GM19328 (cell line): ENCODE results near the gene MAGI1.

ENCODE experiments used
- ATAC-seq: cut with Tn5 transposase; IDR thresholded peaks from one replicate; pipeline ENCODE4 v1.9.1; 2021; ENCODE audit warnings: mild to moderate bottlenecking, moderate library complexity; ENCODE audit not compliant: unreplicated experiment

The MAGI1 gene

GRCh38 chr3:65502526-65502925 lies 536.2 kb downstream of the MAGI1 start:
- ATAC-seq: no peak

DNA sequence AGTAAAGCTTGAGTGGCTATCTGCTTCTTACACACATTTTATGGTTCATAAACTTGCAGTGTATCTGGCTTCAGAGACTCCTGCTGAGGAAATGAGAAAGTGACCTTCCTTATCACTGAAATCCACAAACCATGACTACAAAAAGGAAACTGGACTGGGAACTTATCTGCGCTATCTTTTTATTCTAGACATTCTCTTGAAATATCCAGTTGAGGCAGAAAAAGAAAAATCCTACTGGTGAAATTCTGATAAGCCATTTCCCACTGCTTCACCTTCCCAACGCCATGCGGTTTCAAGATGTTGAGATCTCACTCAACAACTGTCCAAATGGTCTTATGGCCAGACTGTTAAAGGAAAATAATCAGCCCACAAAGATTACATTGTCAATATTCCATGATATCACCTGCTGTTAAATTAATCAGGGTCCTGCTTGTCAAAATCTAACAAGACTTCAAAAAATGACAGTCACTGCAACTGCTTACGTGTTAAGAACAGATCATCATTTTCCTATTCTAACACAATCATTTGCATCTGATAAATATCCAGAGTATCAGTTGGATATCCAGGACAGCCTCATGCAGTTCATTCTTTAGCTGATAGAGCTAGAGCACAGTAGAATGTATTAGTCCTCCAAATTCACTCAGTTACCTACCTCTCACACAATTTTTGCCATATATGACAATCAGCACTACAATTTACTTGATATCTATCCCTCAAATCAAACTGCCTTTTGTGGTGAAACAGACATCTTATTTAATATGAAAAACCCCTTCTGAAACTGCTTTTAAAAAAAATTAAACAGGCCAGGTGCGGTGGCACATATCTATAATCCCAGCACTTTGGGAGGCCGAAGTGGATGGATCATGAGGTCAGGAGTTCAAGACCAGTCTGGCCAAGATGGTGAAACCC lies 538.1 kb downstream of the MAGI1 start:
- no peak for ATAC-seq

- no peak for ATAC-seq
These were observed 540.9 kb downstream of the MAGI1 start for GRCh38 chr3:65497846-65498245.

DNA sequence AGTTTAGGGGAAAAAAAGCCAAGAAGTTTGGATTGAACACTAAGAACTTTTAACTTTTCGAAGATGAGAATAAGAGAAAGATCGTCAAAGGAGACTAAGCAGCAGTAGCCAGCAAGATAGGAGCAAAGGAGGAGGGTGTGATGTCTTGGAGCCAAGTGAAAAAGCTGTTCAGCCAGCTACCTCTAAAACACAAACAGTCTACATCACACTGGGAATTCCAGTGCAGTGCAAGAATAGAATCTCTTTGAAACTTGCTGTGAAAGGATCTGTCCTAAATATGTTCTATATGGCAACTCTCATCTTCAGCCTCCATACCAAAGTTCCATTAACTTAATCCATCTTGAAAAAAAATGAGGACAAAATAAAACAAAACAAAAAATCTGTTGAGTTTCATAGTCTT lies 541.5 kb downstream of the MAGI1 start:
- no peak for ATAC-seq

GRCh38 chr3:65493938-65494337 lies 544.8 kb downstream of the MAGI1 start:
- no peak for ATAC-seq

GRCh38 chr3:65493371-65493882 lies 545.3 kb downstream of the MAGI1 start:
- no peak for ATAC-seq

DNA sequence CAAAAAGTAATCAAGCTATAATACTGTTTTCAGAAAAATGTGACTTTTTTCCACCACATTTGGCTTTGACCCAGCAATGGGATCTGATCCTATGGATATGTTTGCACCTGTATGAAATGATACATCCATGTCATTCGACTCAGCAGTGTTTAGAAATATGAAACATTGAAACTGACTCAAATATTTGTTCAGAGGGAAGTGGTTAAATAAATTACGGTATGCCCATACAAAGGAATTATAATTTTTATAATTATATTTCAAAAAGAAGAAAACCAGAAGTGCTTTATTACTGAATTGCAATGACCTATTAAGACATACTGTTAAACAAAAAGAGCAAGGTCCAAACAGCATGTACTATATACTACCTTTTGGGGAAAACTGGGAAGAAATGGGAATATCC lies 546.5 kb downstream of the MAGI1 start:
- ATAC-seq: no peak

DNA sequence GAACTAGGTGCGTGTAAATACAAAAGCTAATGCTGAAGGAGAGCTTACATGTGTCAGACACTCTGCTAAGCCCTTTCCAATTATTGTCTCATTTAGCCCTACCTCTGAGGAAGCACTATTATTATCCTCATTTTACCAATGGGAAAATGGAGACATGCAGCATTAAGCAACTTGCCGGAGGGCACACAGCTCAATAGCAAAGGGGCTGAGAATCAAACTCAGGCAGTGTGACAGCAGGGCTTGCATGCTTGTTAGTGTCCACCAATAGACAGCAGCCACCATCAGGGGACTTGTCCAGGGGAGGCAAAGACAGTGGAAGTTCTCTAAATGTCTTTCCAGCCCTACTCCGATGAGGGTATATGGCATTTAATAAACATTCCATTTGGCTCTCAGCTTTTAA lies 548.6 kb downstream of the MAGI1 start:
- ATAC-seq: no peak

GRCh38 chr3:65489253-65489652 lies 549.5 kb downstream of the MAGI1 start:
- ATAC-seq: no peak

GRCh38 chr3:65485826-65486469 lies 552.8 kb downstream of the MAGI1 start:
- ATAC-seq: no peak

- ATAC-seq: no peak
These were observed 553.8 kb downstream of the MAGI1 start for GRCh38 chr3:65484964-65485363.

GRCh38 chr3:65483480-65483879 lies 555.2 kb downstream of the MAGI1 start:
- ATAC-seq: no peak

DNA sequence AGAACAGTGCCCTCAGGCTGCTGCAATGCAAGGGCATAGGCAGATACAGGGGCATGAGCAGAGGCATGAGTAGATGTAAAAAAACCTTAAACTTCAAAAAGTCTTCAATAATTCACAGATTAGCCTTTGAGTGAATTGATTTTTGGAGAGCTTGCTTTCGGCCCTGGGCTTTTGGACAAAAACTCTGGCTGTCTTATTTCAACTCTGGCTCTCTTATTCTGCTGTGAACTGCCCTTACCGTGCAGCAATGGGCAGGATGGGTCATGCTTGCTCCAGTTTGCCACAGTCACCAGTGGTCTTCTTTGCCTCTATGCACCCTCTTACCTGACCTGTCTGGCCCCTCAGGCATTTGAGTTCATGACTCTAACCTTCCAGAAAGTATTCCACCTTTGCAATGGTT lies 555.7 kb downstream of the MAGI1 start:
- no peak for ATAC-seq

DNA sequence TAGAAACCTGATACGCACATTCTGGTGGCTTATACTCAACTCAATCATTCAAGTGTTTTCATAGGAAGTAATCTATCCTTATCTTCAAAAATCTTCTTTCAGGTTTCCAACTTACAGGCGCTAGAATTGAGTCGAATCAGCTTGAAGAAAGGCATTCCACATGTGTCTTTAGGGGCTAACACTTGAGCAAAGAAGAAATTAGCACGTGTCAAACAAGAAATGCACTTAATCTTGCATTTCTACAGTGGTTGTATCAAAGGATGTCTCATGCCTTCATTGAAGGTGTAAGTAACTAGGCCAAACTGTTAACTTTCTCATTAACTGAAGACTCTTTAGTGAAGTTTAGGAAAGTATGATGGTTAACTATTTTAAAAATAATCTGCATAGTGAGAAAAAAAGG lies 557.6 kb downstream of the MAGI1 start:
- ATAC-seq: no peak

- ATAC-seq: no peak
These were observed 558.7 kb downstream of the MAGI1 start for GRCh38 chr3:65479990-65480389.

- ATAC-seq: no peak
These were observed 559.9 kb downstream of the MAGI1 start for GRCh38 chr3:65478551-65479500.

GRCh38 chr3:65473736-65474135 lies 565.0 kb downstream of the MAGI1 start:
- ATAC-seq: no peak

- ATAC-seq: no peak
These were observed 566.2 kb downstream of the MAGI1 start for GRCh38 chr3:65472501-65472900.

GRCh38 chr3:65466300-65466988 lies 572.3 kb downstream of the MAGI1 start:
- no peak for ATAC-seq

- no peak for ATAC-seq
These were observed 588.8 kb downstream of the MAGI1 start for GRCh38 chr3:65449841-65450428.
